Measurements from ENCODE around the gene MCUR1.
"Not testable (repeated sequence)": the region's sequence is repeated elsewhere in the genome, so short reads cannot be mapped to it uniquely, and the experiment has no call there.

MCUR1 gene

GRCh38 chr6:13775466-13775865 is 38.9 kb downstream of the MCUR1 start:
- not testable (repeated sequence) for DNase-seq

- DNase-seq: not testable (repeated sequence)
These were observed 41.9 kb downstream of the MCUR1 start for GRCh38 chr6:13772358-13773030.

DNA sequence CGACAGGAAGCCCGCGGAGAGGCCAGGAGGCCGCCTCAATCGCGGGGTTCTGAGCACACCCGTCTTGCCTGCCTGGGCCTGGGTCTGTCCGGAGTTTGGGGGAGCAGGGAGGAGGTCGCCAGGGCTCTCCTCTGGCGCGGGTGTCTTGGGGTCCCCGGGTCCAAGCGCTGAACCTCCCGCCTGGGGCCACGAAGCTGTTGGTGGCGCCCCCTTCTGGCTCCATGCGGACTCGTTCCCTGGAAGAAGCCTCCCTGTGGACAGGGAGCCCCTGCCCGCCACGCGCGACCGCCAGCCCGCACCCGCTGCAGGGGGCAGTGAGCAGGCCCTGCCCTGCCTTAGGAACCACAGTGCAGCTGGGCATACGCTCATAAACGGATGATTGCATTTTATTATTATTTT is 44.7 kb downstream of the MCUR1 start:
- no peak for DNase-seq

GRCh38 chr6:13769034-13769654 is 45.2 kb downstream of the MCUR1 start:
- DNase-seq: no peak

DNA sequence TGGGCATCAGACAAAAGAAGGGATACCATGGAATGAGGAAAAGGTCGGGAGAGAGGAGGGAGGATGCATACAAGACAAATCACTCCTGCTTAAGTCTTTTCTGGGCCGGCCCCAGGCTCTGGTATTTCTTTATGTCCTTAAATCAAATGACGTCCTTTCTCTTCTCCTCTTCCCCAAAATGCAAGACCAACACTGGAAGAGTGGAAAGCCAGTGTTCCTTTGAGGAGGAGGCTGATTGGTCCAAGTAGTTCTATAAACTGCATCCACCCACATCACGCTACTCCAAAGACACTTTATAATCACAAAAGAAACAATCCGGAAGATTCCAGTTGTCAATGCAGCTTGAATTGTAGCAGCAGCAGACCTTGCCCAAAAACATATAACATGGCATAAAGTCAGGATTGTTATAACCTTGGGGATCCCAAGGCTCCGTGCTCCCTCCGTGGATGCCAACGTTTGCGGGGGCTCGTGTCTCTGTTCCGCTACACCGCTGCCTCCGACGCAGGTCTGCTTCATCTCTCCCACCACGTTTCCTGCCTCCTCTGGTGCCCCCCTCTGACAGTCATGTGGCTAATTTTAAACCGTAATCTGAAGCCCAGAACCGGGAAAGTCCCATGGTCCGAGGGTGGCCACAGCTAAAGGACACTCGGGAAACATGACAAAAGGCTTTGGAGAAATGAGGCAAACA is 47.1 kb downstream of the MCUR1 start:
- peak in 2 of 4 experiments; percentile 28 to 30 for DNase-seq

GRCh38 chr6:13766201-13766634 is 48.1 kb downstream of the MCUR1 start:
- DNase-seq: no peak

DNA sequence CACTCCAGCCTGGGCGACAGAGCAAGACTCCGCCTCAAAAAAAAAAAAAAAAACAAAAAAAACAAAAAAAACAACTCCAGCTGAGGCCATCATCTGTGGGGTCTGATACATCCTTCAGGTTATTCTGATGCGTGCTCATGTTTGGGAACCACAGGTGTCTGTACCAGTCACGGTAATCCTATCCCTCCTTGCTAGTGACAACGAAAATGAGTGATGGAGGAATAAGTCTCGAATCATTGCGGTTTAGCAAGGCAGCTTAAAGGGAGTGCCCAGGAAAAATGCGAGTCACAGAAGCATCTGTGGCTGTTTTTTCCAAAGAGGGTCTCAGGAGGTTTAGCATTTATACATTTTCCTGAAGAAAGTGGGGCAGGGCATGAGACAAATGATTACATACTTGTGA is 48.8 kb downstream of the MCUR1 start:
- DNase-seq: no peak

GRCh38 chr6:13764996-13765395 is 49.4 kb downstream of the MCUR1 start:
- no peak for DNase-seq

DNA sequence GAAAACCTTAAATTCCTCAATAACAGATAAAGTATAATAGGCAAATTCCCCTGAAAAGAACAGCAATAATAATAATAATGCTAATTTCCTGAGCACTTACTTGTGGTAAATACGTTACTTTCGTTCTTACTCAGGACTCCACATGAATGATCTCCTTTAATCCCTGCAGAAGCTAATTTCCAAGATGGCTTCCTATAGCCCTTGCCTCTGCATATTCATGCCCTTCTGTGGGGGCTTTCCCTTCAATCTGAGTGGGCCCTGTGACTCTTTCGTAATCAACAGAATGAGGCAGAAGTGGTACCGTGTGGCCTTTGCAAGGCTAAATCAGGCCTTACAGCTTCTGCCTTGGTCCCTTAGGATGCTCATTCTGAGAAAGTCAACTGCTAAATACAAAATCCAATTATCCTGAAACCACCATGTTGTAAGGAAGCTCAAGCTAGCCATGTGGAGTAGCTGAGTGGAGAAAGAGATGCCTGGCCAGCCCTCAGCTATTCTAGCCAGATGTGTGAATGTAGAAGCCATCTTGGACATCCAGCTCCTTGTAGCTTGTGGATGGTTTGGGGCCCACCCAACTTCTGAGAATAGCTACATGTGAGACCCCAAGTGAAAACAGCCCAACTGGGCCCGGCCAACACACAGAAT is 50.5 kb downstream of the MCUR1 start:
- no peak for DNase-seq

GRCh38 chr6:13762611-13763441 is 51.5 kb downstream of the MCUR1 start:
- no peak for DNase-seq

DNA sequence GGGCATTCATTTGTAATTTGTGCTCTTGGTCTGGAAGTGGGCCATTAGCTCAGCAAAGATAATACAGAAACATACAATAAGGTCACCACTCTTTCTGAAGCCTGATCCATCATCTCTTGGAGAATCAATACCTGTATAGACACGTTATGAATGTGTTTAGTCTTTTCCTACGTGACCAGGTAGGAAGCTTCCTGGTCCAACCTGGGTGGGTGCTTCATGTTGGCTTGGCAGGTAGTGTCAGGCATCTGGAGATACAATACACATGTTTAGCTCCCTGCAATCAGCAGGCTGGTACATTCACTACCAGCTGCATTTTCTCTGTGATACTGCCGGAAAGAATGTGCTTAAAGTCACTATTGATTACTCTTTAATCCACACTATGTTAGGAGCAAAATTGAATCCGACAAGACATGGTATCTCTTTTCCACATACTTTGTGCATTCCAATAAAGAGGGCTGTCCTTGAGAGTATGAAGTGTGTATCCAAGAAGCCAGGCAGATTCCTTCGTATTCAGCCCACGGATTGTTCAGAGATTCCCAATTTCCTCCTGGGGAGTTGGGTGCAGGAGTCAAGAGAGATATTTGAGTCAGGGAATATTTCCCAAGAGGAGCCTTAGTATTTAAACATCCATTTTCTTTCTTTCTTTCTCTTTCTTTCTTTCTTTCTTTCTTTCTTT is 52.9 kb downstream of the MCUR1 start:
- no peak for DNase-seq

GRCh38 chr6:13760307-13761304 is 53.8 kb downstream of the MCUR1 start:
- DNase-seq: no peak

GRCh38 chr6:13759025-13759424 is 55.3 kb downstream of the MCUR1 start:
- DNase-seq: no peak

- DNase-seq: no peak
These were observed 59.7 kb downstream of the MCUR1 start for GRCh38 chr6:13754644-13755043.

DNA sequence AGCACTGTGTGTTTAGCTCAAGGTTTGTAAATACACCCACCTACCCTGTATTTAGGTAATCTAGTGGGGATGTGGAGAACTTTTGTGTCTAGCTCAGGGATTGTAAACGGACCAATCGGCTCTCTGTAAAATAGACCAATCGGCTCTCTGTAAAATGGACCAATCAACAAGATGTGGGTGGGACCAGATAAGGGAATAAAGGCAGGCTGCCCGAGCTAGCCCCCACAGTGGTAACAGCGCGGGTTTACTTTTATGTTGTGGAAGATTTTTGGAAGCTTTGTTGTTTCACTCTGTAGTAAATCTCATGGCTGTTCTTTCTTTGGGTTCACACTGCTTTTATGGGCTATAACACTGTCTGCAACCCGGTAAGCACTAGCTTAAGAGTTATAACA is 70.6 kb downstream of the MCUR1 start:
- DNase-seq: no peak

GRCh38 chr6:13742961-13743735 is 71.2 kb downstream of the MCUR1 start:
- DNase-seq: no peak

- no peak for DNase-seq
These were observed 73.0 kb downstream of the MCUR1 start for GRCh38 chr6:13741365-13741764.

All from activated naive CD4-positive, alpha-beta T cell (primary cell).